ENCODE data around the gene FBXO27. TPM values are rescaled to one million over a fixed set of nuclear protein-coding genes. Genes with fewer than 3 reads are reported as not detected.
A peak's percentile ranks its signal among the peaks of the same experiment; 100 is the strongest.

FBXO27 gene
- total and polyA plus RNA-seq, 2 of the 13 experiments (the other 11 are each of a cell fraction or from before 2014, with no cell fraction given), result 0.15 to 2.8 TPM

DNA sequence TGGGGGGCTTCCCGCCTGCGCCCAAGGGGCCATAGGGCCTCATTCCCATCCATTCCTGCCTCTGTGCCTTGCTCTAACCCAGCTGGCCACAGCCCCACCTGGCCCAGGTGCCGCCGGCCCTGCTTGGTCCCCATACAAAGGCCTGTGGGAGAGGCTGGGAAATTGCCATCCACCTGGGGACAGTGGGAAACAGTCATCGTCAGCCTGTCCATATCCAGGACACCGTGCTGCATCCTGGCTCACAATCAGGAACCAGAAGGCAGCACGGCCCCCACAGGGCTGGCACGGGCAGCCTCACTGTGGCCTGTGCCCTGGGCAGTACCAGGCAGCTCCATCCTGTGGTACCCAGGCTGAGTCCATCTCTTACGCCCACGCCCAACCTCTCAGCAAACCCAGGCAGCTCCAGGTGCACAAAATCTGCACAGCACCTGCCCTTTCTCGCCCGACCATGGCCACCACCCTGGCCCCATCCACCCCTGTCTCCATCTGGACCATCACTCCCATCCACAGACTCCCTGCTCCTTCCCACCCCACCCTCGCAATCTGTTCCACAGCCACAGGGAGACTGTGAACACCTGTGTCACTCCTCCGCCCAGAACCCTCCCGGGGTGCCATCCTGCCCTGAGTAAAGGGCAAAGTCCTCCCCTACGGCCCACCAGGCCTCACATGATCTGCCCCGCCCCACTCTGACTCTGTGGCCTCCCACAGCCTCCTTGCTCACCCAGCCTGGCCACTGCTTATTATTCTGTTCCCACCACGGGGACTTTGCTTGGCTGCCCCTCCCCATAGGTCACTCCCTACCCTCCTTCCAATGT is 21.1 kb upstream of the FBXO27 start (continued):
- TF ChIP-seq, protein P1, sequence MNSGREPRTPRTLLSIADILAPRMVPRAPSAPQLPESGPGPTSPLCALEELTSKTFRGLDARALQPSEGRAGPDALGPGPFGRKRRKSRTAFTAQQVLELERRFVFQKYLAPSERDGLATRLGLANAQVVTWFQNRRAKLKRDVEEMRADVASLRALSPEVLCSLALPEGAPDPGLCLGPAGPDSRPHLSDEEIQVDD (CRISPR knock-in tag; IDR thresholded peaks at IDR 0.05; ENCODE audit: borderline replicate concordance), result no peak
- TF ChIP-seq, protein P2, sequence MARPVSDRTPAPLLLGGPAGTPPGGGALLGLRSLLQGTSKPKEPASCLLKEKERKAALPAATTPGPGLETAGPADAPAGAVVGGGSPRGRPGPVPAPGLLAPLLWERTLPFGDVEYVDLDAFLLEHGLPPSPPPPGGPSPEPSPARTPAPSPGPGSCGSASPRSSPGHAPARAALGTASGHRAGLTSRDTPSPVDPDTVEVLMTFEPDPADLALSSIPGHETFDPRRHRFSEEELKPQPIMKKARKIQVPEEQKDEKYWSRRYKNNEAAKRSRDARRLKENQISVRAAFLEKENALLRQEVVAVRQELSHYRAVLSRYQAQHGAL (CRISPR knock-in tag; IDR thresholded peaks at IDR 0.05; ENCODE audit: not compliant biosample characterization), result no peak
- TF ChIP-seq ZNF30 (CRISPR knock-in tag; IDR thresholded peaks at IDR 0.05) (no peak), NFIB (CRISPR knock-in tag; IDR thresholded peaks at IDR 0.05; ENCODE audit: borderline replicate concordance) (no peak), ZBTB38 (CRISPR knock-in tag; IDR thresholded peaks at IDR 0.05) (no peak), ZNF317 (CRISPR knock-in tag; IDR thresholded peaks at IDR 0.05) (no peak), FOXA3 (CRISPR knock-in tag; IDR thresholded peaks at IDR 0.05) (peak; percentile 61), ZZZ3 (CRISPR knock-in tag; IDR thresholded peaks at IDR 0.05; ENCODE audit: borderline replicate concordance) (no peak), ATF7-NPFF (CRISPR knock-in tag; IDR thresholded peaks at IDR 0.05; ENCODE audit: low read depth) (no peak), PHF21A (CRISPR knock-in tag; IDR thresholded peaks at IDR 0.05) (0 out of 2 replicates have a peak, but pooled peaks have one; percentile 30), SOX13 (IDR thresholded peaks at IDR 0.05) (no peak), SOX13 (CRISPR knock-in tag; conservative IDR thresholded peaks at IDR 0.05 in 1 of 2, IDR thresholded peaks at IDR 0.05 in 1 of 2) (0 out of 4 replicates have a peak, but pooled peaks of 1 of the 2 experiments have one; percentile 29), MBNL3 (CRISPR knock-in tag; conservative IDR thresholded peaks at IDR 0.05) (no peak), ZSCAN21 (CRISPR knock-in tag; IDR thresholded peaks at IDR 0.05; ENCODE audit: borderline replicate concordance) (peak; percentile 49; the same call in 1 of the 2 replicates)
- TF ChIP-seq, protein P3, sequence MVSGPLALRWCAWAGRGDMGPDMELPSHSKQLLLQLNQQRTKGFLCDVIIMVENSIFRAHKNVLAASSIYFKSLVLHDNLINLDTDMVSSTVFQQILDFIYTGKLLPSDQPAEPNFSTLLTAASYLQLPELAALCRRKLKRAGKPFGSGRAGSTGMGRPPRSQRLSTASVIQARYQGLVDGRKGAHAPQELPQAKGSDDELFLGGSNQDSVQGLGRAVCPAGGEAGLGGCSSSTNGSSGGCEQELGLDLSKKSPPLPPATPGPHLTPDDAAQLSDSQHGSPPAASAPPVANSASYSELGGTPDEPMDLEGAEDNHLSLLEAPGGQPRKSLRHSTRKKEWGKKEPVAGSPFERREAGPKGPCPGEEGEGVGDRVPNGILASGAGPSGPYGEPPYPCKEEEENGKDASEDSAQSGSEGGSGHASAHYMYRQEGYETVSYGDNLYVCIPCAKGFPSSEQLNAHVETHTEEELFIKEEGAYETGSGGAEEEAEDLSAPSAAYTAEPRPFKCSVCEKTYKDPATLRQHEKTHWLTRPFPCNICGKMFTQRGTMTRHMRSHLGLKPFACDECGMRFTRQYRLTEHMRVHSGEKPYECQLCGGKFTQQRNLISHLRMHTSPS (CRISPR knock-in tag; IDR thresholded peaks at IDR 0.05; ENCODE audit: low read depth), result peak; percentile 86
- TF ChIP-seq, protein P4, sequence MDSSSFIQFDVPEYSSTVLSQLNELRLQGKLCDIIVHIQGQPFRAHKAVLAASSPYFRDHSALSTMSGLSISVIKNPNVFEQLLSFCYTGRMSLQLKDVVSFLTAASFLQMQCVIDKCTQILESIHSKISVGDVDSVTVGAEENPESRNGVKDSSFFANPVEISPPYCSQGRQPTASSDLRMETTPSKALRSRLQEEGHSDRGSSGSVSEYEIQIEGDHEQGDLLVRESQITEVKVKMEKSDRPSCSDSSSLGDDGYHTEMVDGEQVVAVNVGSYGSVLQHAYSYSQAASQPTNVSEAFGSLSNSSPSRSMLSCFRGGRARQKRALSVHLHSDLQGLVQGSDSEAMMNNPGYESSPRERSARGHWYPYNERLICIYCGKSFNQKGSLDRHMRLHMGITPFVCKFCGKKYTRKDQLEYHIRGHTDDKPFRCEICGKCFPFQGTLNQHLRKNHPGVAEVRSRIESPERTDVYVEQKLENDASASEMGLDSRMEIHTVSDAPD (CRISPR knock-in tag; IDR thresholded peaks at IDR 0.05), result no peak
- TF ChIP-seq, protein P5, sequence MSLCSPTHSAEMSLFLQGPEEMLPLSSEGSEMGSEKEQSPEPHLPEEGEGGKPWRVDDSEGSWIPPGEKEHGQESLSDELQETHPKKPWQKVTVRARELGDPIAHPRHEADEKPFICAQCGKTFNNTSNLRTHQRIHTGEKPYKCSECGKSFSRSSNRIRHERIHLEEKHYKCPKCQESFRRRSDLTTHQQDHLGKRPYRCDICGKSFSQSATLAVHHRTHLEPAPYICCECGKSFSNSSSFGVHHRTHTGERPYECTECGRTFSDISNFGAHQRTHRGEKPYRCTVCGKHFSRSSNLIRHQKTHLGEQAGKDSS (CRISPR knock-in tag; IDR thresholded peaks at IDR 0.05; ENCODE audit: borderline replicate concordance, low read depth), result no peak
- TF ChIP-seq, protein P6, sequence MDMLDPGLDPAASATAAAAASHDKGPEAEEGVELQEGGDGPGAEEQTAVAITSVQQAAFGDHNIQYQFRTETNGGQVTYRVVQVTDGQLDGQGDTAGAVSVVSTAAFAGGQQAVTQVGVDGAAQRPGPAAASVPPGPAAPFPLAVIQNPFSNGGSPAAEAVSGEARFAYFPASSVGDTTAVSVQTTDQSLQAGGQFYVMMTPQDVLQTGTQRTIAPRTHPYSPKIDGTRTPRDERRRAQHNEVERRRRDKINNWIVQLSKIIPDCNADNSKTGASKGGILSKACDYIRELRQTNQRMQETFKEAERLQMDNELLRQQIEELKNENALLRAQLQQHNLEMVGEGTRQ (IDR thresholded peaks at IDR 0.05; ENCODE audit: low read depth, low read length), result peak; percentile 27; the same call in 1 of the 2 replicates
- TF ChIP-seq, protein P6 (CRISPR knock-in tag; IDR thresholded peaks at IDR 0.05; ENCODE audit: borderline replicate concordance), result no peak; the same call in 1 of the 2 replicates
- TF ChIP-seq, protein P7, sequence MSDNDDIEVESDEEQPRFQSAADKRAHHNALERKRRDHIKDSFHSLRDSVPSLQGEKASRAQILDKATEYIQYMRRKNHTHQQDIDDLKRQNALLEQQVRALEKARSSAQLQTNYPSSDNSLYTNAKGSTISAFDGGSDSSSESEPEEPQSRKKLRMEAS (IDR thresholded peaks at IDR 0.05), result peak; percentile 36; the same call in 1 of the 2 replicates
